Activated naive CD8-positive, alpha-beta T cell treated with anti-CD3 and anti-CD28 coated beads, Interleukin-2, amount 10 ng/mL, durations not matched to agents 7 days and 5 days (primary cell): ENCODE data around the gene STAMBPL1. TPM values are rescaled to one million over a fixed set of nuclear protein-coding genes. Genes with fewer than 3 reads are reported as not detected.
A peak's percentile ranks its signal among the peaks of the same experiment; 100 is the strongest.
"Not testable (repeated sequence)": the region's sequence is repeated elsewhere in the genome, so short reads cannot be mapped to it uniquely, and the experiment has no call there.

Source experiments
- ATAC-seq: fragments of 150-1000 bp; cut with Tn5 transposase; one replicate; pipeline ENCODE4 v1.10.0; 2021; ENCODE audit warnings: low read depth, moderate library complexity
- POLR2A ChIA-PET: fragments of 350-600 bp; sonication (Branson Sonifier 250); formaldehyde crosslinking; loops from one replicate; lab custom pipeline; 2021; ENCODE audit warnings: antibody characterized with exemption; lab: Charles Lee
- DNase-seq: peaks from one replicate; pipeline ENCODE4 v3.0.0; 2021
- H3K27ac Mint-ChIP-seq: one replicate; pipeline ENCODE4 v1.8.0; 2022; ENCODE audit warnings: mild to moderate bottlenecking, mixed read lengths
- H3K27me3 Mint-ChIP-seq: one replicate; pipeline ENCODE4 v1.8.0; 2022; ENCODE audit warnings: mild to moderate bottlenecking, moderate library complexity, mixed read lengths
- H3K36me3 Mint-ChIP-seq: one replicate; pipeline ENCODE4 v1.8.0; 2021; ENCODE audit warnings: mild to moderate bottlenecking, mixed read lengths
- H3K4me1 Mint-ChIP-seq: one replicate; pipeline ENCODE4 v1.8.0; 2021; ENCODE audit warnings: mixed read lengths
- H3K4me3 Mint-ChIP-seq: one replicate; pipeline ENCODE4 v1.8.0; 2022; ENCODE audit warnings: mild to moderate bottlenecking, moderate library complexity, mixed read lengths
- H3K9me3 Mint-ChIP-seq: one replicate; pipeline ENCODE4 v1.8.0; 2021; ENCODE audit warnings: mixed read lengths
- total RNA-seq, 2 experiments: library from RNA; stranded (reverse); gene quantifications; one replicate each; pipeline ENCODE4 v1.2.3, GENCODE V29; 2021

The STAMBPL1 gene
- 10 to 100 TPM; 48.3 to 54.0 TPM for total RNA-seq

DNA sequence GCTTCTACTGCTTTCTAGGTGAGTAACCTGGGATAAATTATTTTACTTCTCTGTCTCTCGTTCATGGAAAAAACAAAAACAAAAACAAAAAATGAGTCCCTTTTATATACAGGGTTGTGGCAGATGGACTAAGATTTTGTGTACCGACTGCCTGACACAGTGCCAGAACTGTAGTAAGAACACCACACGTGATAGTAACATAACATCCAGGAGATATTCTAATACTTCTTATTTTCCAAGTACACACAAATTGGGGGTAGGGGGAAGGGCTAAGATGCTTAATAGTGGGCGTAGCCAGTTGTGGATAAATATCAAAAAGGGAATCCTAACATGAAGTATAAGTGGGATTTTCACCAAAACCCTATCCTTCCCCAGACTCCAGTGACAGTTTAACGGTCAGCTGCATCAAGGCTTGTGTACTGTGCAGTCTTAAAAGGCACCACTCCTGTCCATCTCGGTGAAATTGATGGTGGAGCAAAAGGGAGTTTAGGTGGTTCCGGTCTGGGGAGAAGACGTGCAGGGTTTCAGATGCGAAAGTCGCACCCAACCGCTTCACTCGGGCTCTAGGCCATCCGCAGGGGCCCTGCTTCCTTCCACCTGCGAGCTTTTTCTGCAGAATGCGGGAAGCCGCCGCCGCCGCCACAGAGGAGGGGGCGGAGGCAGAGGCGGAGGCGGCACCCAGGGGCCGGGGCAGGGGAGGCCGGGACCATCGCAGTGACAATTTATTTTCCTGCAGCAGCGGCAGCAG lies at the start of gene STAMBPL1:
Gene STAMBPL1 (plus strand): TSS at position 712 of the 748 bp plus-strand sequence. CDS start 21,464 bp downstream, outside the sequence.
- DNase-seq = peak; percentile 91
- Mint-ChIP-seq H3K4me3 (peak within 1 kb of the TSS; percentile 94), H3K36me3 (peaks cover 44% of the 10 kb centered on the region), H3K27ac (peak within 1 kb of the TSS; percentile 92), H3K4me1 (peaks cover 45% of the 10 kb centered on the region), H3K27me3 (peaks cover 2% of the 10 kb centered on the region), H3K9me3 (peaks cover 5% of the 10 kb centered on the region)
- POLR2A ChIA-PET = interaction anchor here (0.5 to 1.7 kb wide), 19 partner anchors 9 to 1017 kb away, joined by 3 to 18 read pairs (median 4); partner anchors contain the start of genes CH25H and FAS
- peak; percentile 74 for ATAC-seq

DNA sequence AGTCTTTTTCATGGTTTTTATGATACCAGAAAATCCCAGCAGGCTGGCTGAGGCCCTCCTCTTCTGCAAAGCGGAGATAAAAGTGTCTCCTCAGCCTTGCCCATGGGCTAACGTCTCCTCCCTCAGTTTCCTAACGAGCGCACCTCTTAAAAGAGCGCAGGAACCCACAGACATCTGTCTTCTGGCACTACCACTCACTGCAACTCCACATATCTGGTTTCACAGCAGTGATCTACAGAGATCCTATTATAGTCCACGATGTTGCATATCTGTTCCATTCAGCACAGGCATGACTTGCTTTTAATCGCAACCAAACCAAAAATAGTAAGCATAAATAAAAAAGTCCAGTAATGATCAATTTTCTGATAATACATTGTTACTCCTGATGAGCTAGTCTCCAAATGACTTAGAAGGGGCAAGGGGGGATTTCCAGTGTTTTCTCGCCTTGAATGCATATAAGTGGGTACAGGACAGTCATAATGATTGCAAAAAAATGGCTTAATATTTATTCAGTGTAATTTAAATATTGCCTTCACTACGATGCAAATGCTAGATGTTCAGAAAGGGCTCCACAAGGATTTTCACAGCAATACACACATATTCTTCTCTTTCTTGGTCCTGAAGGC lies 49.3 kb upstream of the STAMBPL1 start:
- Mint-ChIP-seq H3K36me3 (peaks cover 11% of the 10 kb centered on the region), H3K27me3 (no peaks in the 10 kb centered on the region), H3K4me3 (peak overlapping the region; percentile 33), H3K27ac (peak overlapping the region; percentile 23), H3K9me3 (no peaks in the 10 kb centered on the region), H3K4me1 (peaks cover 58% of the 10 kb centered on the region)
- POLR2A ChIA-PET = no interaction called here
- ATAC-seq (no peak), DNase-seq (no peak)

DNA sequence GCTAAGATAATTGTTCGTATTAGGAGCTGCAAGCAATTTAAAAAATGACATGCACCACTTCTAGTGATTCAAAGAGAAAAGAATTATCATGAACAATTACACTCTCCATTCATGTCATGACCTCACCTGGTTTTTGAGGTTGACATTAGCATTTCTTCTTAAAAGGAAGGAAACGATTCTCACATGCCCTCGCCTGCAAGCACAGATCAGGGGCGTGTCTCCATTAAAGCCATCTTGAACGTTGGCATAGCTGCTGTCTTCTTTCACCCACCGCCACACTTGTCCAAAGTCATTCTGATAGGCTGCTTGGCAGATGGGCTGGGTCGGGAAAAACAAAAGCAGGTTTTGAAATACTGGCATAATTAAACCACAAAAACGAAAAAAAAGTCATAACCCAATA lies 48.3 kb upstream of the STAMBPL1 start:
- Mint-ChIP-seq H3K36me3 (peaks cover 3% of the 10 kb centered on the region), H3K9me3 (no peaks in the 10 kb centered on the region), H3K27me3 (no peaks in the 10 kb centered on the region), H3K27ac (peak overlapping the region; percentile 23), H3K4me3 (peak overlapping the region; percentile 33), H3K4me1 (peaks cover 48% of the 10 kb centered on the region)
- peak; percentile 44 for ATAC-seq
- POLR2A ChIA-PET = interaction anchor here (1.2 kb wide), 1 partner anchor 49 kb away, joined by 3 read pairs; no protein-coding TSS in a partner anchor
- DNase-seq = no peak

DNA sequence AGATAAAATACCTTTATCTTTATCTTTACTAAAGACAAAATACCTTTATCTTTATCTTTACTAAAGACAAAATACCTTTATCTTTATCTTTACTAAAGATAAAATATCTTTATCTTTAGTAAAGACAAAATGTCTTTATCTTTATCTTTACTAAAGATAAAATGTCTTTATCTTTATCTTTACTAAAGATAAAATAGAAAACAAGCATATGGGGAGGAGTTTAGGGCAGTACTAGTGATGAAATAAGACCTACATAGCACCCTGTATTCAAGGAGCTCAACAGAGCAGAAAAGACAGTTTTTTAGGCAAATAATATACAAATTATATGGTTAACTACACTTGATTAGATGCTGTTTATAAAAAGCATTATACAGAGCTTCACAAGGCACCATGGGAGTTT lies 47.7 kb upstream of the STAMBPL1 start:
- ATAC-seq = no peak
- H3K27me3 Mint-ChIP-seq = no peaks in the 10 kb centered on the region
- H3K36me3 Mint-ChIP-seq = peaks cover 3% of the 10 kb centered on the region
- no peak overlapping the region for H3K4me3 Mint-ChIP-seq
- H3K9me3 Mint-ChIP-seq = no peaks in the 10 kb centered on the region
- peaks cover 45% of the 10 kb centered on the region for H3K4me1 Mint-ChIP-seq
- no peak overlapping the region for H3K27ac Mint-ChIP-seq
- no peak for DNase-seq
- POLR2A ChIA-PET = interaction anchor here (1.2 kb wide), 1 partner anchor 48 kb away, joined by 3 read pairs; no protein-coding TSS in a partner anchor

DNA sequence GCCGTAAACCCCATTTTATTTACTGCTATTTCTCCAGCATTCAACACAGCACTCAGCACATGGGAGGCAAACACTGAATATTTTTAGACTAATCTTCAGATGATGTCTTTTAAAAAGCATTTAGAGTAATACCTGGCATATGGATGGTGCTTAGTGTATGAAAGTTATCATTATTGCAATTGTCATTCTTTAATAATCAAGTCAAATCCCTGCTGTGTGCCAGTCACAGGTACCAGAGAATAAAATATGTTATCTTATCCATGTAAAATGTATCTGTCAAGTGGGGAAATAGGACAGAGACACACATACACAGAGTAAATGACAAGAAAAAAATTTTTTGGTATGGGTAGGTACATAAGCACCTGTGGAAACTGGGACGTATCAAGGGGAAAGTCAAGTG lies 46.9 kb upstream of the STAMBPL1 start:
- DNase-seq (no peak), ATAC-seq (no peak)
- H3K9me3 Mint-ChIP-seq = no peaks in the 10 kb centered on the region
- peaks cover 3% of the 10 kb centered on the region for H3K36me3 Mint-ChIP-seq
- peak overlapping the region; percentile 26 for H3K4me3 Mint-ChIP-seq
- peaks cover 40% of the 10 kb centered on the region for H3K4me1 Mint-ChIP-seq
- POLR2A ChIA-PET = interaction anchor here (1.0 to 1.1 kb wide), 2 partner anchors 8 to 46 kb away, joined by 3 read pairs; no protein-coding TSS in a partner anchor
- no peaks in the 10 kb centered on the region for H3K27me3 Mint-ChIP-seq
- H3K27ac Mint-ChIP-seq = peak overlapping the region; percentile 83

DNA sequence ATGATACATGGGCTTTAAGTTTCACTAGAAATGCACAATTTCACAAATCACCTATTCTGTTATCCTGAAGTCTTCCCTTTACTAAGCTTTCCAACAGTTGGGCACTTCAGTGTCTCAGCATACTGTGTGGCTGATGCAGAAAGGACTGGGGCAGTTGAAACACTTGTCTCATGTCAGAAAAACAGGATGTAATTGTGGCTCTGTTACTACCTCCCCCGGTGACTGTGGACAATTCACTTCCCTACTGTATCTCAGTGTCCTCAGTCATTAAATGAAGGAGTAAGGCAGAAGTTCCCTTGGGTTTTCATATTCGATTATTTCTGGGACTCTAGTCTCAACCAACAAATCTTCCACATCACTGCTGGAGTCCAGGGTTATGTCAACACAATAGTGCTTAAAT lies 46.3 kb upstream of the STAMBPL1 start:
- ATAC-seq (peak; percentile 69), DNase-seq (no peak)

GRCh38 chr10:88835096-88835909 lies 44.7 kb upstream of the STAMBPL1 start:
- Mint-ChIP-seq H3K27ac (no peak overlapping the region), H3K27me3 (no peaks in the 10 kb centered on the region), H3K4me3 (no peak overlapping the region), H3K4me1 (peaks cover 32% of the 10 kb centered on the region), H3K9me3 (no peaks in the 10 kb centered on the region), H3K36me3 (peaks cover 7% of the 10 kb centered on the region)
- peak; percentile 88 for ATAC-seq
- POLR2A ChIA-PET = interaction anchor here (0.5 to 2.4 kb wide), 5 partner anchors 11 to 97 kb away, joined by 3 to 12 read pairs (median 5); partner anchors contain the start of gene STAMBPL1
- DNase-seq = peak; percentile 84

More for the DNA sequence above, 46.3 kb upstream of the STAMBPL1 start:
- POLR2A ChIA-PET = interaction anchor here (1.0 to 1.1 kb wide), 3 partner anchors 8 to 46 kb away, joined by 3 read pairs; no protein-coding TSS in a partner anchor
- peak overlapping the region; percentile 83 for H3K27ac Mint-ChIP-seq
- H3K4me3 Mint-ChIP-seq = peak overlapping the region; percentile 49
- peaks cover 36% of the 10 kb centered on the region for H3K4me1 Mint-ChIP-seq
- H3K36me3 Mint-ChIP-seq = peaks cover 3% of the 10 kb centered on the region
- H3K9me3 Mint-ChIP-seq = no peaks in the 10 kb centered on the region
- H3K27me3 Mint-ChIP-seq = no peaks in the 10 kb centered on the region

DNA sequence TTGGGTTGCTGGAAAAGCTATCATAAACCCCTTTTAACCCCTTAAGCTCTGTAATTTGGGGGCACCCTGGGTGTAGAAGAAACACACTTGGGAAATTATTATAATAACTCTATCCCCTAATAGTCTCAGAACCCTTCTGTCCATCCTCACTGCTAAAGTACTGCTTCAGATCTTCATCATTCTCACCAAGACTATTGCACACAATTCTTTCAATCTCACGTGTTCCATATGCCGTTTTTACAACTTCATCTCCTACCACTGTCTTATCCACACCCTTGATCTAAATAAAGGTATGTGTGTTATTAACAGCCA lies 44.2 kb upstream of the STAMBPL1 start:
- DNase-seq = no peak
- ATAC-seq = no peak
- no peaks in the 10 kb centered on the region for H3K27me3 Mint-ChIP-seq
- POLR2A ChIA-PET = interaction anchor here (1.1 to 2.4 kb wide), 3 partner anchors 44 to 97 kb away, joined by 3 to 12 read pairs (median 7); partner anchors contain the start of gene STAMBPL1
- H3K4me1 Mint-ChIP-seq = peaks cover 29% of the 10 kb centered on the region
- no peak overlapping the region for H3K27ac Mint-ChIP-seq
- H3K36me3 Mint-ChIP-seq = peaks cover 5% of the 10 kb centered on the region
- H3K4me3 Mint-ChIP-seq = no peak overlapping the region
- H3K9me3 Mint-ChIP-seq = no peaks in the 10 kb centered on the region

- POLR2A ChIA-PET, H3K36me3 Mint-ChIP-seq: not testable (repeated sequence)
These were observed 42.4 kb upstream of the STAMBPL1 start for GRCh38 chr10:88837632-88838031.

DNA sequence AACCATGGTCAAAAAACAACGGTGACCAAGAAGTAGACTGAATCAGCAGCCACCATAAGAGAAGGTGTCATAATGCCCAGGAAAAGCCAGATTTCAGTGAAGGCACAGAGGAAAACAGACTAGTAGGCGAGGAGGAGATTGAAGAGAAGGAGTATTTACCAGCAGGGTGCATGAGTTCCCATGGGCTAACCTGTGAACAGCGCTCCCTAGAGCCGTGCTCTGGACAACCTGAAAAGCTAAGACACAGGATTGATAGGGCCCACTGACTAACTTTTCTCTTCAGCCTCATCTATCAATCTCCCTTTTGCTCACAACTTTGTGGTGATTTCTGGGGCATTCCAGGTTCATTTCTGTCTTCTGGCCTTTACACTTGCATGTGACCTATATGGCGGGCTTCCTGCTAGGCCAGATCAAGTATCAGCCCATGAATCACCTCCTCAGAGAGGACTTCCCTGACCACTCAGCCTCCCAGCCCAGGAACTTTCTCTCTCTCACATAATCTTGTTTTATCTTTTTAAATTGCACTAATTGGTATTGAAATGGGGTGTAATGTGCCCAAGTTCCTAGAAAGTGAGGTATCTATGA lies 41.2 kb upstream of the STAMBPL1 start:
- H3K4me3 Mint-ChIP-seq = no peak overlapping the region
- H3K36me3 Mint-ChIP-seq = peaks cover 4% of the 10 kb centered on the region
- no peaks in the 10 kb centered on the region for H3K27me3 Mint-ChIP-seq
- no peak overlapping the region for H3K27ac Mint-ChIP-seq
- POLR2A ChIA-PET = no interaction called here
- H3K9me3 Mint-ChIP-seq = no peaks in the 10 kb centered on the region
- DNase-seq = no peak
- no peak for ATAC-seq
- H3K4me1 Mint-ChIP-seq = peaks cover 12% of the 10 kb centered on the region

More at GRCh38 chr10:88837632-88838031, 42.4 kb upstream of the STAMBPL1 start:
- H3K4me1 Mint-ChIP-seq = peaks cover 24% of the 10 kb centered on the region
- not testable (repeated sequence) for DNase-seq, H3K9me3 Mint-ChIP-seq, H3K4me3 Mint-ChIP-seq, H3K27me3 Mint-ChIP-seq, H3K27ac Mint-ChIP-seq, ATAC-seq

DNA sequence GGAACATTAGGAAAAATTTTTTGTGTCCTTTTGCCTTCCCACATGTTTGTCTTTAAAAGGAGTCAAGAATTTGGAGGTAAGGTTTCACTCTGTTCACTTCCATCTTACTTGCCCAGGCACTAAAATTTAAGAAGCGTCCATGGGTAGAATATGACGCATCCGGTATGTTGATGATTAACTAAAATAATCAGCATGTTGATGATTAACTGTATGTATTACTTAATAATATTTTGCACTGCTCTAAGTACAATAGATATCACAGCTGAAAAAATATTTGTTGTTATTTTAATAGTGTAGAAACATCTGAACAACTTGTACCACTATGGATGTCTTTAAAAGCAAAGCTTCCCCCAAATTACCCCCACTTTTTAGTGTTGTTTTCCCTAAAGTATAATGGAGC lies 39.9 kb upstream of the STAMBPL1 start:
- POLR2A ChIA-PET = no interaction called here
- Mint-ChIP-seq H3K27ac (no peak overlapping the region), H3K4me1 (peaks cover 10% of the 10 kb centered on the region), H3K36me3 (peaks cover 4% of the 10 kb centered on the region), H3K9me3 (peaks cover 1% of the 10 kb centered on the region), H3K4me3 (no peak overlapping the region), H3K27me3 (no peaks in the 10 kb centered on the region)
- ATAC-seq = no peak
- DNase-seq = no peak

DNA sequence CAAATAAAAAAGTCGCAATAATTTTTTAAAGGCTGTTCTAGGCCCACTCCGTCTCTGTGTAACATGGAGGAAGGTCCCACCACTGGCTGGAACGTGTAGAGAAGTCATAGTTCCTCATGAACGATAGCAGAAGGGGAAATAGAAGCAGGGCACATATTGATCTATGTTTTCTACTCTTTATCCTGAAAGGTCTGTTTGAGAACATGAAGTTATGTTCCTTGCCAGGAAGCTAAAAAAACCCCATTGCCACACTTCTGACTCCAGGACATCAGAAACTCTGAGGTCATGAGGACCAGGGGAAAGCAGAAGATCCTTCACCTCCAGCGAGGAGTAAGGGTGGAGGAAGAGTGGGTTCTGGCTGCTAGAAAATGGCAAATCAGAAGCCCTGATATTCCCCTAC lies 39.2 kb upstream of the STAMBPL1 start:
- Mint-ChIP-seq H3K9me3 (peaks cover 1% of the 10 kb centered on the region), H3K4me3 (no peak overlapping the region), H3K27ac (no peak overlapping the region), H3K36me3 (peaks cover 4% of the 10 kb centered on the region), H3K4me1 (peaks cover 10% of the 10 kb centered on the region), H3K27me3 (no peaks in the 10 kb centered on the region)
- ATAC-seq (no peak), DNase-seq (no peak)
- POLR2A ChIA-PET = no interaction called here
